SK-N-SH (cell line): ENCODE data around the gene STMND1. TPM values are rescaled to one million over a fixed set of nuclear protein-coding genes. Genes with fewer than 3 reads are reported as not detected.

ENCODE experiments used
- CTCF ChIA-PET: fragments of 300-600, 350-600 bp; formaldehyde crosslinking; extraction: SDS; loops from one replicate; lab custom pipeline; 2021; lab: Yijun Ruan, JAX
- POLR2A ChIA-PET: fragments of 350-600 bp; sonication (Branson Sonifier 250); formaldehyde crosslinking; extraction: SDS; loops from one replicate; lab custom pipeline; 2020; ENCODE audit warnings: antibody characterized with exemption, inconsistent platforms; lab: Yijun Ruan, JAX
- DNase-seq: peaks from one replicate; pipeline ENCODE4 v3.0.0; 2012
- H2AFZ ChIP-seq: fragments of 200-600 bp; sonication (generic); 2 replicates; pipeline ENCODE4 v1.8.1; 2016; ENCODE audit warnings: antibody characterized with exemption, mild to moderate bottlenecking, low read depth
- H3F3A ChIP-seq: fragments of 200-600 bp; sonication (generic); replicated peaks from 2 replicates; pipeline ENCODE3; 2016; ENCODE audit warnings: antibody characterized with exemption, mild to moderate bottlenecking; ENCODE audit not compliant: insufficient read depth
- H3K27ac ChIP-seq, 2 experiments: fragments of 200-500 bp in 1 of 2; fragments of 200-600 bp in 1 of 2; sonication (Bioruptor generic) in 1 of 2; sonication (generic), shearing (Covaris generic) in 1 of 2; 2 replicates each; pipeline versions ENCODE4 v1.5.1 to v1.6.1; 2014 to 2016; ENCODE audit warnings: low read depth in 2 of 2, inconsistent platforms in 1 of 2, low read length in 1 of 2, mild to moderate bottlenecking in 1 of 2, mixed read lengths in 1 of 2
- H3K27me3 ChIP-seq: fragments of 200-600 bp; sonication (generic), shearing (Covaris generic); 2 replicates; pipeline ENCODE4 v1.6.1; 2016; ENCODE audit warnings: mixed run types; ENCODE audit not compliant: insufficient read depth
- H3K36me3 ChIP-seq, 2 experiments: fragments of 200-500 bp in 1 of 2; fragments of 200-600 bp in 1 of 2; sonication (Bioruptor generic) in 1 of 2; sonication (generic) in 1 of 2; replicated peaks in 1 of 2; 2 replicates each; pipeline versions ENCODE3 to v1.5.1; 2014 to 2016; ENCODE audit warnings: low read length in 1 of 2, mild to moderate bottlenecking in 1 of 2; ENCODE audit not compliant: insufficient read depth in 2 of 2, control insufficient read depth in 1 of 2
- H3K4me1 ChIP-seq, 2 experiments: fragments of 200-500 bp in 1 of 2; fragments of 200-600 bp in 1 of 2; sonication (Bioruptor generic) in 1 of 2; sonication (generic), shearing (Covaris generic) in 1 of 2; 2 replicates each; pipeline versions ENCODE4 v1.5.1 to v1.6.1; 2014 to 2016; ENCODE audit warnings: low read depth in 1 of 2, low read length in 1 of 2, mixed run types in 1 of 2; ENCODE audit not compliant: insufficient read depth in 2 of 2, control insufficient read depth in 1 of 2
- H3K4me2 ChIP-seq: fragments of 200-600 bp; sonication (generic), shearing (Covaris generic); 2 replicates; pipeline ENCODE4 v1.6.1; 2017; ENCODE audit warnings: mixed run types
- H3K4me3 ChIP-seq, 2 experiments: fragments of 200-500 bp in 1 of 2; fragments of 200-600 bp in 1 of 2; sonication (Bioruptor generic) in 1 of 2; sonication (generic), shearing (Covaris generic) in 1 of 2; 2 replicates each; pipeline versions ENCODE4 v1.5.1 to v1.8.1; 2014 to 2016; ENCODE audit warnings: low read depth in 2 of 2, inconsistent platforms in 1 of 2, low read length in 1 of 2, mild to moderate bottlenecking in 1 of 2, mixed read lengths in 1 of 2, moderate library complexity in 1 of 2
- H3K79me2 ChIP-seq: fragments of 200-600 bp; sonication (generic); 2 replicates; pipeline ENCODE4 v1.8.1; 2017; ENCODE audit warnings: mild to moderate bottlenecking; ENCODE audit not compliant: insufficient read depth
- H3K9ac ChIP-seq: fragments of 200-600 bp; sonication (generic); 2 replicates; pipeline ENCODE4 v1.6.1; 2017; ENCODE audit warnings: mixed run types
- H3K9me2 ChIP-seq: fragments of 200-600 bp; sonication (generic); 2 replicates; pipeline ENCODE4 v1.6.1; 2017; ENCODE audit warnings: mixed run types
- H3K9me3 ChIP-seq: fragments of 200-600 bp; sonication (generic); 2 replicates; pipeline ENCODE4 v1.6.1; 2017; ENCODE audit warnings: mixed run types, mild to moderate bottlenecking, moderate library complexity
- H4K20me1 ChIP-seq: fragments of 200-600 bp; sonication (generic); 2 replicates; pipeline ENCODE4 v1.6.1; 2017; ENCODE audit warnings: mild to moderate bottlenecking, mixed run types; ENCODE audit not compliant: insufficient read depth
- CHD2 ChIP-seq: fragments of 150-350 bp; IDR thresholded peaks from 2 replicates; pipeline ENCODE4 v1.6.1; 2018; ENCODE audit warnings: low read length; ENCODE audit not compliant: partially characterized antibody
- ELF1 ChIP-seq: IDR thresholded peaks from 2 replicates; pipeline ENCODE4 v1.4.0; 2012
- GABPA ChIP-seq: IDR thresholded peaks from 2 replicates; pipeline ENCODE4 v1.4.0; 2012; ENCODE audit warnings: low read depth, mild to moderate bottlenecking
- GATA2 ChIP-seq: sonication (generic); formaldehyde crosslinking; IDR thresholded peaks from 2 replicates; pipeline ENCODE4 v1.5.0; 2020; ENCODE audit warnings: mild to moderate bottlenecking, missing genetic modification reagents
- IRF3 ChIP-seq: fragments of 150-350 bp; IDR thresholded peaks from 2 replicates; pipeline ENCODE4 v1.6.1; 2016; ENCODE audit warnings: mild to moderate bottlenecking, low read depth, low read length
- MEF2A ChIP-seq: IDR thresholded peaks from 2 replicates; pipeline ENCODE4 v1.4.0; 2012; ENCODE audit warnings: low read depth, borderline replicate concordance
- MXI1 ChIP-seq: IDR thresholded peaks from 2 replicates; pipeline ENCODE4 v1.6.1; 2012; ENCODE audit warnings: mild to moderate bottlenecking, low read depth, low read length, improper control_type of control experiment
- NRF1 ChIP-seq: IDR thresholded peaks from 2 replicates; pipeline ENCODE4 v1.6.1; 2012; ENCODE audit warnings: low read depth, mild to moderate bottlenecking, low read length
- PBX3 ChIP-seq: IDR thresholded peaks from 2 replicates; pipeline ENCODE4; 2012
- RCOR1 ChIP-seq: fragments of 150-350 bp; IDR thresholded peaks from 2 replicates; pipeline ENCODE4 v1.6.1; 2017; ENCODE audit warnings: antibody characterized with exemption, low read length
- RFX5 ChIP-seq: IDR thresholded peaks from 2 replicates; pipeline ENCODE4 v1.6.1; 2012; ENCODE audit warnings: mild to moderate bottlenecking, improper control_type of control experiment, low read length
- RXRA ChIP-seq: IDR thresholded peaks from 2 replicates; pipeline ENCODE4 v1.4.0; 2012; ENCODE audit warnings: low read depth, mild to moderate bottlenecking, borderline replicate concordance
- SIN3A ChIP-seq: IDR thresholded peaks from 2 replicates; pipeline ENCODE4 v1.6.1; 2012; ENCODE audit warnings: low read depth, mild to moderate bottlenecking, low read length, moderate library complexity, borderline replicate concordance
- TCF12 ChIP-seq: IDR thresholded peaks from 2 replicates; pipeline ENCODE4 v1.4.0; 2012
- TEAD4 ChIP-seq: IDR thresholded peaks from 2 replicates; pipeline ENCODE4 v1.4.0; 2012; ENCODE audit warnings: mild to moderate bottlenecking, borderline replicate concordance; ENCODE audit not compliant: insufficient read depth
- ZBTB33 ChIP-seq: IDR thresholded peaks from 2 replicates; pipeline ENCODE4 v1.4.0; 2012; ENCODE audit warnings: low read depth, borderline replicate concordance
- WGBS: methylation state at CpG from one replicate; pipeline ENCODE4 v1.1.6; 2017; ENCODE audit warnings: low lambda C conversion rate; 5-methylcytosine and 5-hydroxymethylcytosine counted together
- polyA plus RNA-seq, 3 experiments: library from polyadenylated mRNA; depleted of rRNA; stranded (reverse); fragments of >200 nt; gene quantifications; 2 replicates each; pipeline ENCODE4 v1.2.3, GENCODE V29; 2012

The STMND1 gene
- polyA plus RNA-seq, 1 of the 3 experiments (the other 2 are of a cell fraction), result not detected

GRCh38 chr6:17159240-17159639 lies 57.4 kb downstream of the STMND1 start (continued):
- TF ChIP-seq CHD2, result no peak
- TF ChIP-seq TCF12, result no peak
- no peak for TF ChIP-seq RCOR1

GRCh38 chr6:17161076-17161475 lies 59.2 kb downstream of the STMND1 start:
- H3K79me2 ChIP-seq, result no peaks in the 10 kb centered on the region
- no peak for DNase-seq
- H2AFZ ChIP-seq, result no peak overlapping the region
- H4K20me1 ChIP-seq, result no peaks in the 10 kb centered on the region
- no peak for TF ChIP-seq SIN3A
- TF ChIP-seq NRF1, result no peak
- TF ChIP-seq GABPA, result no peak
- no peak for TF ChIP-seq GATA2
- TF ChIP-seq IRF3, result no peak
- no peak for TF ChIP-seq TEAD4
- no peak for TF ChIP-seq ZBTB33
- no peak for TF ChIP-seq PBX3
- TF ChIP-seq MXI1, result no peak
- no peak for TF ChIP-seq ELF1
- no peak for TF ChIP-seq RXRA
- TF ChIP-seq MEF2A, result no peak
- no peak for TF ChIP-seq RFX5
- TF ChIP-seq, all 33 proteins: peak for 0
- H3K9me3 ChIP-seq, result no peaks in the 10 kb centered on the region
- no peak overlapping the region for H3K27ac ChIP-seq
- H3K9me2 ChIP-seq, result no peaks in the 10 kb centered on the region
- no peak overlapping the region for H3K4me2 ChIP-seq
- H3F3A ChIP-seq, result peaks cover 14% of the 10 kb centered on the region
- no peak overlapping the region for H3K4me3 ChIP-seq
- ChIA-PET CTCF (interaction anchor here (0.9 to 2.1 kb wide), 3 partner anchors 423 to 654 kb away, joined by 3 to 12 read pairs (median 5); no protein-coding TSS in a partner anchor), POLR2A (no interaction called here)
- 54% methylated on average over 2 of the region's 2 CpGs for WGBS
- no peak overlapping the region for H3K9ac ChIP-seq
- no peaks in the 10 kb centered on the region for H3K36me3 ChIP-seq
- H3K4me1 ChIP-seq, result 0 out of 4 replicates have a peak, but pooled peaks cover 0 to 7% of the 10 kb centered on the region in 2 experiments
- H3K27me3 ChIP-seq, result no peaks in the 10 kb centered on the region
